Measurements from ENCODE around the gene PCCA. TPM values are rescaled to one million over a fixed set of nuclear protein-coding genes. Genes with fewer than 3 reads are reported as not detected.
"Not testable (repeated sequence)": the region's sequence is repeated elsewhere in the genome, so short reads cannot be mapped to it uniquely, and the experiment has no call there.

PCCA gene
- total and polyA plus RNA-seq, 2 donors (not counting 3 experiments of a cell fraction or from before 2014, with no cell fraction given) = 5.7 to 20.2 TPM

- Histone ChIP-seq H3K27me3 (ENCODE audit: control insufficient read depth in 2 of 2, insufficient read depth in 2 of 2, low read length in 2 of 2) (no peaks in the 10 kb centered on the region), H3K9me1 (replicated peaks; ENCODE audit: control insufficient read depth, extremely low read depth, insufficient read depth, low read length) (no peaks in the 10 kb centered on the region), H3K36me3 (ENCODE audit: control insufficient read depth in 2 of 2, extremely low read depth in 1 of 2, insufficient read depth in 2 of 2, low read length in 2 of 2) (no peaks in the 10 kb centered on the region), H3K79me2 (ENCODE audit: control insufficient read depth, insufficient read depth, low read length) (peaks cover 12% of the 10 kb centered on the region), H3K4me3 (replicated peaks in 1 of 3; ENCODE audit: insufficient read depth in 1 of 3, low read depth in 1 of 3, low read length in 3 of 3) (no peak overlapping the region), H3K4me1 (ENCODE audit: control insufficient read depth, extremely low read depth, insufficient read depth, low read length) (peaks cover 16% of the 10 kb centered on the region), H3K9me3 (replicated peaks; ENCODE audit: control insufficient read depth, insufficient read depth, low read length) (no peaks in the 10 kb centered on the region), H2AFZ (ENCODE audit: low read depth, low read length) (no peak overlapping the region), H3K4me2 (ENCODE audit: insufficient read depth, low read length) (no peak overlapping the region), H3K27ac (ENCODE audit: insufficient read depth, low read depth, low read length) (no peak overlapping the region), H4K20me1 (replicated peaks; ENCODE audit: control insufficient read depth, extremely low read depth, insufficient read depth, low read length) (peaks cover 3% of the 10 kb centered on the region), H3K9ac (replicated peaks; ENCODE audit: extremely low read depth, insufficient read depth, low read length) (no peak overlapping the region)
- ChIA-PET CTCF (interaction anchor here (1.5 kb wide), 1 partner anchor 138 kb away, joined by 5 read pairs; no protein-coding TSS in a partner anchor), POLR2A (no interaction called here)
- no peak for DNase-seq (ENCODE audit: low read depth, low spot score)
- FAIRE-seq = no peak
- intact Hi-C loops (cut with micrococcal nuclease) (no loop called here), dilution Hi-C loops (cut with MboI; ENCODE audit: extremely low pct_ligation_motif_present, low sequenced_read_pairs) (no loop called here)
- TF ChIP-seq CTCF (IDR thresholded peaks at IDR 0.05; ENCODE audit: extremely low read depth in 1 of 2, insufficient read depth in 1 of 2, low read depth in 1 of 2, low read length in 2 of 2) = no peak
- TF ChIP-seq POLR2AphosphoS5 (IDR thresholded peaks at IDR 0.05; ENCODE audit: insufficient read depth, low read depth, low read length) = no peak
- BruUV-seq (replicated peaks) = no TSS peak
These were observed 8.9 kb downstream of the PCCA start for GRCh38 chr13:100097821-100098220.

- no peak for FAIRE-seq
- Histone ChIP-seq H2AFZ (ENCODE audit: low read depth, low read length) (no peak overlapping the region), H3K27me3 (ENCODE audit: control insufficient read depth in 2 of 2, insufficient read depth in 2 of 2, low read length in 2 of 2) (no peaks in the 10 kb centered on the region), H4K20me1 (replicated peaks; ENCODE audit: control insufficient read depth, extremely low read depth, insufficient read depth, low read length) (peaks cover 3% of the 10 kb centered on the region), H3K4me1 (ENCODE audit: control insufficient read depth, extremely low read depth, insufficient read depth, low read length) (peaks cover 16% of the 10 kb centered on the region), H3K4me3 (replicated peaks in 1 of 3; ENCODE audit: insufficient read depth in 1 of 3, low read depth in 1 of 3, low read length in 3 of 3) (no peak overlapping the region), H3K79me2 (ENCODE audit: control insufficient read depth, insufficient read depth, low read length) (peaks cover 12% of the 10 kb centered on the region), H3K9ac (replicated peaks; ENCODE audit: extremely low read depth, insufficient read depth, low read length) (no peak overlapping the region), H3K36me3 (ENCODE audit: control insufficient read depth in 2 of 2, extremely low read depth in 1 of 2, insufficient read depth in 2 of 2, low read length in 2 of 2) (no peaks in the 10 kb centered on the region), H3K4me2 (ENCODE audit: insufficient read depth, low read length) (no peak overlapping the region), H3K9me1 (replicated peaks; ENCODE audit: control insufficient read depth, extremely low read depth, insufficient read depth, low read length) (no peaks in the 10 kb centered on the region), H3K9me3 (replicated peaks; ENCODE audit: control insufficient read depth, insufficient read depth, low read length) (no peaks in the 10 kb centered on the region), H3K27ac (ENCODE audit: insufficient read depth, low read depth, low read length) (no peak overlapping the region)
- no peak for DNase-seq (ENCODE audit: low read depth, low spot score)
- CTCF ChIA-PET = interaction anchor here (1.1 to 1.5 kb wide), 2 partner anchors 9 to 137 kb away, joined by 5 to 11 read pairs; partner anchors contain the start of gene PCCA
- dilution Hi-C loops (cut with MboI; ENCODE audit: extremely low pct_ligation_motif_present, low sequenced_read_pairs) = no loop called here
- TF ChIP-seq JUN (IDR thresholded peaks at IDR 0.05; ENCODE audit: borderline replicate concordance, insufficient read depth, insufficient read length, low read depth) (no peak), GATA2 (IDR thresholded peaks at IDR 0.05; ENCODE audit: insufficient read depth, insufficient read length, low read depth, low read length) (no peak), EZH2 (IDR thresholded peaks at IDR 0.05; ENCODE audit: borderline replicate concordance, low read depth, low read length, severe bottlenecking) (no peak), FOS (IDR thresholded peaks at IDR 0.05; ENCODE audit: borderline replicate concordance, insufficient read depth, low read length) (no peak), MAX (IDR thresholded peaks at IDR 0.05; ENCODE audit: insufficient read depth, insufficient read length) (no peak), POLR2AphosphoS5 (IDR thresholded peaks at IDR 0.05; ENCODE audit: insufficient read depth, low read depth, low read length) (no peak), POLR2A (IDR thresholded peaks at IDR 0.05; ENCODE audit: low read depth, low read length) (no peak)
- intact Hi-C loops (cut with micrococcal nuclease) = no loop called here
- no TSS peak for BruUV-seq (replicated peaks)
- POLR2A ChIA-PET = no interaction called here
These were observed 9.7 kb downstream of the PCCA start for GRCh38 chr13:100098445-100099116.

- H3K27ac ChIP-seq (ENCODE audit: insufficient read depth, low read depth, low read length); H3K4me3 ChIP-seq (replicated peaks in 1 of 3; ENCODE audit: insufficient read depth in 1 of 3, low read depth in 1 of 3, low read length in 3 of 3); POLR2A ChIA-PET; H3K9ac ChIP-seq (replicated peaks; ENCODE audit: extremely low read depth, insufficient read depth, low read length); dilution Hi-C loops (cut with MboI; ENCODE audit: extremely low pct_ligation_motif_present, low sequenced_read_pairs); H3K36me3 ChIP-seq (ENCODE audit: control insufficient read depth in 2 of 2, extremely low read depth in 1 of 2, insufficient read depth in 2 of 2, low read length in 2 of 2); intact Hi-C loops (cut with micrococcal nuclease); H3K4me2 ChIP-seq (ENCODE audit: insufficient read depth, low read length); H4K20me1 ChIP-seq (replicated peaks; ENCODE audit: control insufficient read depth, extremely low read depth, insufficient read depth, low read length); H3K9me3 ChIP-seq (replicated peaks; ENCODE audit: control insufficient read depth, insufficient read depth, low read length); H2AFZ ChIP-seq (ENCODE audit: low read depth, low read length); H3K27me3 ChIP-seq (ENCODE audit: control insufficient read depth in 2 of 2, insufficient read depth in 2 of 2, low read length in 2 of 2); H3K9me1 ChIP-seq (replicated peaks; ENCODE audit: control insufficient read depth, extremely low read depth, insufficient read depth, low read length); FAIRE-seq; DNase-seq (ENCODE audit: low read depth, low spot score); BruUV-seq (replicated peaks): not testable (repeated sequence)
- Histone ChIP-seq H3K79me2 (ENCODE audit: control insufficient read depth, insufficient read depth, low read length) (peaks cover 12% of the 10 kb centered on the region), H3K4me1 (ENCODE audit: control insufficient read depth, extremely low read depth, insufficient read depth, low read length) (peaks cover 16% of the 10 kb centered on the region)
- CTCF ChIA-PET = interaction anchor here (1.1 to 1.5 kb wide), 2 partner anchors 10 to 137 kb away, joined by 5 to 11 read pairs; partner anchors contain the start of gene PCCA
These were observed 10.2 kb downstream of the PCCA start for GRCh38 chr13:100099117-100099445.
